Gastroesophageal sphincter (tissue), 3 donors: Measurements from ENCODE around the gene NDFIP2.

Experiments
- CTCF ChIP-seq, 4 experiments: fragments of 200-600 bp in 2 of 4; fragments of 450-650 bp in 2 of 4; sonication (generic) in 1 of 4; IDR thresholded peaks; one replicate each; pipeline ENCODE4 v1.5.1; 2017 to 2019; ENCODE audit warnings: antibody characterized with exemption in 4 of 4, mild to moderate bottlenecking in 2 of 4, moderate library complexity in 2 of 4
- EP300 ChIP-seq: sonication (generic); formaldehyde crosslinking; IDR thresholded peaks from one replicate; pipeline ENCODE4 v1.6.1; 2017; ENCODE audit warnings: antibody characterized with exemption, mild to moderate bottlenecking
- POLR2A ChIP-seq, 2 donors: fragments of 450-650 bp; IDR thresholded peaks; one replicate each; pipeline ENCODE4 v1.6.1; 2017; ENCODE audit warnings: antibody characterized with exemption in 2 of 2, mild to moderate bottlenecking in 2 of 2, moderate library complexity in 1 of 2
- POLR2AphosphoS5 ChIP-seq: sonication (generic); formaldehyde crosslinking; IDR thresholded peaks from one replicate; pipeline ENCODE4 v1.6.1; 2017; ENCODE audit warnings: antibody characterized with exemption

- TF ChIP-seq POLR2AphosphoS5 (no peak), CTCF (IDR thresholded peaks at IDR 0.05) (no peak), POLR2A (IDR thresholded peaks at IDR 0.05) (no peak), EP300 (no peak)
Measured at GRCh38 chr13:79528356-79528755, 47.4 kb downstream of the NDFIP2 start.
